HFF-Myc (cell line): ENCODE results near the gene AMOTL1.
"Not testable (repeated sequence)": the region's sequence is repeated elsewhere in the genome, so short reads cannot be mapped to it uniquely, and the experiment has no call there.

Experiments
- DNase-seq: peaks from one replicate; pipeline ENCODE4 v3.0.0-alpha.2; 2011; ENCODE audit warnings: low read depth; ENCODE audit errors: extremely low read depth
- H3K4me3 ChIP-seq: replicated peaks from 2 replicates; pipeline ENCODE4 v1.5.1; 2011; ENCODE audit warnings: low read depth, mild to moderate bottlenecking, control low read depth, low read length
- TF ChIP-seq, protein P1 (sequence below): IDR thresholded peaks from 2 replicates; pipeline ENCODE4 v1.5.1; 2012; ENCODE audit warnings: mild to moderate bottlenecking, low read depth, low read length, control low read depth; ENCODE audit errors: missing control alignments

AMOTL1 gene

DNA sequence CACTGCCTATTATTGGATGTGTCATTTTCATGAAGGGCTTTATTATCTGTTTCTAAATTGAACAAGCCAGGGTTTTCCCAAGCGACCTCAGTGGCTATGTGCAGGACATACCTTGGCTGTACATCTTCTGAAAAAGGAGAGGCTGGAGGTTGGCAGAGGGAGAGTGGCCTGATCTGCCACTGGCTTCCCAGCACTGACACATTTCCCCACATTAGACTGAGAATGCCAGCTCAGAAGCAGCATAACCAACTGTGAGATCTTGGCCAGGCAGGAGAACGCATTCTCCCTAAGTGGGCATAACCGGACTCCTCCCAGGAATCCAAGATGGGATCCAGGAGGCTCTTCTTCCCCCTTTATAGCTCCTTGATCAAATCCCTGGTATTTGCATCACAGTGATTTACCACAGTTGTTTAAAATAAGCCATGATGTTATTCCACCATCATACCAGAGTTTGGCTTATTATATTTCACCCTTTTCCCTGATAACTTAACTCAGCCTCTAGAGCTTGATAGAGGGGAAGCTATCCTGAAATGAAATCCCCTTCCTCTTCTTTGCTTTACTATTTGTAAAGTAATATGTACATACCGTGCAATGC is 33.8 kb downstream of the AMOTL1 start:
- no peak for DNase-seq
- TF ChIP-seq, protein P1, sequence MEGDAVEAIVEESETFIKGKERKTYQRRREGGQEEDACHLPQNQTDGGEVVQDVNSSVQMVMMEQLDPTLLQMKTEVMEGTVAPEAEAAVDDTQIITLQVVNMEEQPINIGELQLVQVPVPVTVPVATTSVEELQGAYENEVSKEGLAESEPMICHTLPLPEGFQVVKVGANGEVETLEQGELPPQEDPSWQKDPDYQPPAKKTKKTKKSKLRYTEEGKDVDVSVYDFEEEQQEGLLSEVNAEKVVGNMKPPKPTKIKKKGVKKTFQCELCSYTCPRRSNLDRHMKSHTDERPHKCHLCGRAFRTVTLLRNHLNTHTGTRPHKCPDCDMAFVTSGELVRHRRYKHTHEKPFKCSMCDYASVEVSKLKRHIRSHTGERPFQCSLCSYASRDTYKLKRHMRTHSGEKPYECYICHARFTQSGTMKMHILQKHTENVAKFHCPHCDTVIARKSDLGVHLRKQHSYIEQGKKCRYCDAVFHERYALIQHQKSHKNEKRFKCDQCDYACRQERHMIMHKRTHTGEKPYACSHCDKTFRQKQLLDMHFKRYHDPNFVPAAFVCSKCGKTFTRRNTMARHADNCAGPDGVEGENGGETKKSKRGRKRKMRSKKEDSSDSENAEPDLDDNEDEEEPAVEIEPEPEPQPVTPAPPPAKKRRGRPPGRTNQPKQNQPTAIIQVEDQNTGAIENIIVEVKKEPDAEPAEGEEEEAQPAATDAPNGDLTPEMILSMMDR = no peak

DNA sequence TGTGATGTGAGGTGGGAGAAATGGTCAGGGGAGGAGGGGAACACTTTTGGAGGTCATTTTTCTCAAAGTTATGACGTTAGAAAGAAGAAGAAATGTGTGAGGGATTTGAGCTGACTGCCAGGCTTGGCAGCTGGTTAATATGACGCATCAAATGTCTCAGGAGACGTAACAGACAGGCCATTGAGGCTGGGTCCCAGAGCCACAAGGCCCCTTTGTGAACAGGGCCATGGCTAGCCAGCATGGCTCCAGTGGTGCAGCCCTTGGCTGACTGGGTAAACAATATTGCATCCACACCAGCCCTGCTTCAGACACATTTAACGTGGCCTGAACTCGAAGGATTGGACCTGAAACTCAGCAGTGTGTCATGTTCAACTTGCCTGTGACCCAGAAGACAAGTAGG is 34.3 kb downstream of the AMOTL1 start:
- no peak overlapping the region for H3K4me3 ChIP-seq
- TF ChIP-seq, protein P1 = no peak
- DNase-seq = no peak

More for the DNA sequence above, 33.8 kb downstream of the AMOTL1 start:
- H3K4me3 ChIP-seq = no peak overlapping the region

DNA sequence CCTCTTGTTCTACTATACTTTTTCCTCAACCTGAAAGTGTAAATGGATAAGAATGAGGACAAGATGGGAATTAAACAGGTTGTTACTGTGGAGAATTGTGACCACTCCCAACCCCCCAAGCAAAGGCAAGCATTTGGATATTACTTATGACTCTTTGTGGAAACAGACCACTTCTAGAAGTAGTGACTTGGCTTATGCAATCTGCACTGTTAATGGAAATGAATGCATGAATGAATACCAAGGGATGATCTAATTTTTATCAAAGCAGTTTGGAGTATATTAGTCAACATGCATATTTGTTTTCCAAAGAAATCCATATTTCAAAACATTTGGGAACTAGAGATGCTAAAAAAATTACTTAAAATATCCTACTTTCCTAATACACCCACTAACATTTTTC is 35.3 kb downstream of the AMOTL1 start:
- no peak for DNase-seq
- TF ChIP-seq, protein P1 = no peak
- no peak overlapping the region for H3K4me3 ChIP-seq

DNA sequence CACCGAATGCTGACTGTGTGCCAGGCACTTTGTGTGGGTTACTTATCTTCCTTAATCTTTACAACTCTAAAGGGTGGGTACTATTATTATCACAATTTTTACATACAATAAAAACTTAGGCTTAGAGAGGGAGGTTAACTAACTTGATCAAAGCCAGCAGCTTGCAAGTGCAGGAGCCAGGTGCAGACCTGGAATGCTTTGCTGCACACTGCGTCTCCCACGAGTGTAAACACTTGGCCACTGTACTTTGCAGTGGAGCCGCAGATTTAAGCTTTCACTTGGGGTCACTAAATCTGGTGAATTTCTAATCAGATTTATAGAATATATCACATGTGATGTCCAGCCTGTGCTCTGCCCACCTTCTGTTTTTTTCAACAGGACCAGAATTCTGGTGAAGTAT is 36.7 kb downstream of the AMOTL1 start:
- TF ChIP-seq, protein P1 = no peak
- H3K4me3 ChIP-seq = no peak overlapping the region
- DNase-seq = no peak

DNA sequence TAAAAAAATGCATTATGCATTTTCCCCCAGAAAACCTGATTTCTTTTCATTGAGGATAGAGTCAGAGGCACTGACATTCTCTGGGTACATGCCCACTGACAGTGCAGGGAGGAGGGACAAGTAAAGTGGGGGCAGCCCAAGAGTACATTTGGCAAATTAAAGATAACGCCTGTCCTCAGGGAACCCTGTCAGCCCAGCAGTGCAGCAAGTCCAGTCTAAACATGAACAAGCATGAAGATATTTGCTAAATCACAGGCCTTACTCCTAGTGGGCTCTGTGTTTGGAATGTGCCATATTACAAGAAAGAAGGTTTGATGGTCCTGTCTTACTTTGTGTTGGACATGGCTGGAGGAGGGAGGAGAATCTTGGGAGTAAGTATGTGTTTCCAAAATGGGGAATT is 37.9 kb downstream of the AMOTL1 start:
- DNase-seq = no peak
- TF ChIP-seq, protein P1 = no peak

DNA sequence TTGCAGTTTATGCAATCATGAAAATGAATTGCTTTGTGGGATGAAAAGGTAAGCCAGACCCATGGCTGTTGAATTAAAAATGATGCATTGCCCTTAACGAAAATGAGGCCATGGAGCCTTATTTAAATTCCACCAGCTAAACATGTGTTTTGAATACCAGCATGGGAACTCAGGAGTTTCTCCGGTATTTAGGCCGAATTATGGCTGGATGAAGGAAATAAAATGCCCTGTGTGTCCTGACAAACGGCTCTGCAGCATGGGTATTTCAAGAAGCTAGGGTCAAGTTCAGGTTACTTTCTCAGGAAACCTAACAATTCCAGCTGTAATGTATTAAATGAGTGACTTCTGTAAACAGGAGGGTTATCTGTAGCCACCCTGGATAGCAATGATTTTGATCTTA is 38.3 kb downstream of the AMOTL1 start:
- H3K4me3 ChIP-seq = no peak overlapping the region
- DNase-seq = no peak
- TF ChIP-seq, protein P1 = no peak

More for the DNA sequence above, 37.9 kb downstream of the AMOTL1 start:
- no peak overlapping the region for H3K4me3 ChIP-seq

DNA sequence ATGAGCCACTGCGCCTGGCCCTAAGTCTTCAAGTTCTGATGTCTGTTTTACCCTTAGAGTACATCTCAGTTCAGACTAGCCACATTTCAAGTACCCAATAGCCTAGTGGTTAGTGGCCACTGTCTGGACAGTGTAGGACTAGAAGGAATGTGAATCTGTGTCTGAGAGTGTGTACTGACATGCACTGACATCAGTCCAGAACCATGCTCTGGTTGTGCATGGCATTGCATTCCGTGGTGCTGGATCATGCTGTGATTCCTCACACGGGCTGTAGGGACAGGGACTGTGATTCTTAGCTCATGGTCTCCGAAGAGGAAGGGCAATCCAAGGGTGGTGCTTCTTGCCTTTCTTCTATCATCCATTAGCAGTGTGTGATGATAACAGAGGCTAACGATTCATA is 41.1 kb downstream of the AMOTL1 start:
- TF ChIP-seq, protein P1 = no peak
- DNase-seq = no peak
- no peak overlapping the region for H3K4me3 ChIP-seq

DNA sequence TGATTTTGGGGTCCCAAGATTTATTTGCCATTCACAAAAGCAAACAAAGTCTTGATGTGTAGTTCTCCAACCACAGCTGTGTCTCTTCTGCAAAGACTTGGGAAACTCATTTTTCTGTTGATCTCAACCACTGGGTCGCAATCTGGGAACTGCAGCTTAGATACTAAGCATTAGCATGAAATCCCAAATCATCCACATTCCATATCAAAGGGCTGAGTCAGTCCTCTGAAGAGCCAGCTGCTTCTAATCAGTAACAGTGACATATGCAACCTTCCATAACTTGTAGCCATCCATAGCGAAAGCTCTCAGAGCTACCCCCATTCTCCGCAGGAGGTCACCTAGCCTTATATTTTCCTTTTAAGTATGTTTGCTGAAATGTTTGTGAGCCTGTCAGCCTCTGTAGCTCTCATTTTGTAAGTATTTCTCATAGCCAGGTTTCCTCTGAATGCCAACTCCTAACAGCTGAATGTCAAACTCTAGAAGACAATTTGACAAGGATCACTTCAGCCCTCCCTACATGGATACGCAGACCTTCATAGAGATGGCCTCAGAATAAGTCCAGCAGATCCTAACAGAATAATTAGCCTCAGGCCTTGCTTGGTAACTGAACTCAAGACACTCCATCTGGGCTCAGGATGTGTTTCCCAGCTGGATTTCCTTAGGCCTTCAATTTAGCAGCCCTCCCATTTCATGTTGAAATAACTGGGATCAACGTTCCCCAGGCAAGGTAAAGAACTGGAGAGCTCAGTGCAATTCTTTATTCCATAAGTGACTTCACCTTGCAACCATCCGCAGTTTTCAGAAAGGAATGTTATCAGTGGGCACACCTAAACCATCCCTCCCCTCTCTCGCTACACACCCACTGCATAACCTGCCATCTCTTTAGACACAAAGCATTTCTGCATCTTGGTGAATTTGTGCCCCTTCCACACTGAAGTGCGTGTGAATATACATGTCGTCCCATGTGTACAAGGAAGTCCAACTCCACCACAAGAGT is 44.9 kb downstream of the AMOTL1 start:
- not testable (repeated sequence) for H3K4me3 ChIP-seq, DNase-seq
